ENCODE measurements around the gene SMARCA2. TPM values are rescaled to one million over a fixed set of nuclear protein-coding genes. Genes with fewer than 3 reads are reported as not detected.

SMARCA2 gene
- total RNA-seq, 2 experiments from 2014 or later: 168 to 188 TPM

- Mint-ChIP-seq H3K4me1 (peaks cover 4% of the 10 kb centered on the region), H3K4me3 (no peak overlapping the region), H3K9me3 (ENCODE audit: low read depth) (no peaks in the 10 kb centered on the region), H3K36me3 (peaks cover 47% of the 10 kb centered on the region), H3K27me3 (no peaks in the 10 kb centered on the region), H3K27ac (no peak overlapping the region)
- no peak for DNase-seq
- no peak for ATAC-seq
- CTCF ChIA-PET: interaction anchor here (1.2 kb wide), 1 partner anchor 39 kb away, joined by 4 read pairs; no protein-coding TSS in a partner anchor
Observed at GRCh38 chr9:2106666-2107065, 91.5 kb downstream of the SMARCA2 start.

GRCh38 chr9:2107906-2108451, 92.8 kb downstream of the SMARCA2 start:
- Mint-ChIP-seq H3K4me3 (no peak overlapping the region), H3K36me3 (peaks cover 46% of the 10 kb centered on the region), H3K4me1 (peaks cover 4% of the 10 kb centered on the region), H3K9me3 (ENCODE audit: low read depth) (no peaks in the 10 kb centered on the region), H3K27ac (no peak overlapping the region), H3K27me3 (no peaks in the 10 kb centered on the region)
- CTCF ChIA-PET: no interaction called here
- DNase-seq (no peak), ATAC-seq (no peak)

GRCh38 chr9:2109069-2109650, 94.0 kb downstream of the SMARCA2 start:
- Mint-ChIP-seq H3K4me3 (no peak overlapping the region), H3K9me3 (ENCODE audit: low read depth) (no peaks in the 10 kb centered on the region), H3K4me1 (peaks cover 4% of the 10 kb centered on the region), H3K27me3 (no peaks in the 10 kb centered on the region), H3K27ac (no peak overlapping the region), H3K36me3 (peaks cover 41% of the 10 kb centered on the region)
- no peak for ATAC-seq
- CTCF ChIA-PET: no interaction called here
- DNase-seq: no peak

GRCh38 chr9:2110036-2110435, 94.9 kb downstream of the SMARCA2 start:
- Mint-ChIP-seq H3K27me3 (no peaks in the 10 kb centered on the region), H3K36me3 (peaks cover 37% of the 10 kb centered on the region), H3K4me3 (no peak overlapping the region), H3K4me1 (peaks cover 4% of the 10 kb centered on the region), H3K27ac (no peak overlapping the region), H3K9me3 (ENCODE audit: low read depth) (no peaks in the 10 kb centered on the region)
- no peak for ATAC-seq
- DNase-seq: no peak
- CTCF ChIA-PET: no interaction called here

- Mint-ChIP-seq H3K27me3 (no peaks in the 10 kb centered on the region), H3K27ac (no peak overlapping the region), H3K4me3 (no peak overlapping the region), H3K36me3 (peaks cover 36% of the 10 kb centered on the region), H3K4me1 (no peaks in the 10 kb centered on the region), H3K9me3 (ENCODE audit: low read depth) (no peaks in the 10 kb centered on the region)
- CTCF ChIA-PET: interaction anchor here (0.8 kb wide), 1 partner anchor 22 kb away, joined by 3 read pairs; no protein-coding TSS in a partner anchor
- no peak for ATAC-seq
- no peak for DNase-seq
Observed at GRCh38 chr9:2116073-2116472, 100.9 kb downstream of the SMARCA2 start.

GRCh38 chr9:2117527-2117926, 102.4 kb downstream of the SMARCA2 start:
- CTCF ChIA-PET: no interaction called here
- Mint-ChIP-seq H3K4me3 (no peak overlapping the region), H3K27me3 (no peaks in the 10 kb centered on the region), H3K4me1 (no peaks in the 10 kb centered on the region), H3K27ac (no peak overlapping the region), H3K9me3 (ENCODE audit: low read depth) (no peaks in the 10 kb centered on the region), H3K36me3 (peaks cover 27% of the 10 kb centered on the region)
- no peak for DNase-seq
- no peak for ATAC-seq

- H3K9me3 Mint-ChIP-seq (ENCODE audit: low read depth): no peaks in the 10 kb centered on the region
- DNase-seq (no peak), ATAC-seq (no peak)
- CTCF ChIA-PET: no interaction called here
- H3K4me3 Mint-ChIP-seq: no peak overlapping the region
- H3K36me3 Mint-ChIP-seq: peaks cover 40% of the 10 kb centered on the region
- no peaks in the 10 kb centered on the region for H3K4me1 Mint-ChIP-seq
- H3K27me3 Mint-ChIP-seq: no peaks in the 10 kb centered on the region
- no peak overlapping the region for H3K27ac Mint-ChIP-seq
Observed at GRCh38 chr9:2119566-2119965, 104.4 kb downstream of the SMARCA2 start.

GRCh38 chr9:2120926-2121689, 106.0 kb downstream of the SMARCA2 start:
- Mint-ChIP-seq H3K4me1 (peaks cover 14% of the 10 kb centered on the region), H3K27me3 (no peaks in the 10 kb centered on the region), H3K36me3 (peaks cover 46% of the 10 kb centered on the region), H3K27ac (no peak overlapping the region), H3K4me3 (no peak overlapping the region), H3K9me3 (ENCODE audit: low read depth) (no peaks in the 10 kb centered on the region)
- no peak for ATAC-seq
- CTCF ChIA-PET: no interaction called here
- DNase-seq: no peak

- H3K36me3 Mint-ChIP-seq: peaks cover 51% of the 10 kb centered on the region
- H3K27ac Mint-ChIP-seq: no peak overlapping the region
Observed at GRCh38 chr9:2122299-2122698, 107.2 kb downstream of the SMARCA2 start.

GRCh38 chr9:2125906-2126305, 110.8 kb downstream of the SMARCA2 start:
- peaks cover 21% of the 10 kb centered on the region for H3K4me1 Mint-ChIP-seq
- peaks cover 43% of the 10 kb centered on the region for H3K36me3 Mint-ChIP-seq
- DNase-seq: no peak
- CTCF ChIA-PET: no interaction called here
- no peak overlapping the region for H3K27ac Mint-ChIP-seq
- H3K27me3 Mint-ChIP-seq: no peaks in the 10 kb centered on the region
- peak; percentile 82 for ATAC-seq
- H3K4me3 Mint-ChIP-seq: no peak overlapping the region
- H3K9me3 Mint-ChIP-seq (ENCODE audit: low read depth): no peaks in the 10 kb centered on the region

More at GRCh38 chr9:2122299-2122698, 107.2 kb downstream of the SMARCA2 start:
- DNase-seq: no peak
- CTCF ChIA-PET: interaction anchor here (0.8 kb wide), 1 partner anchor 11 kb away, joined by 3 read pairs; no protein-coding TSS in a partner anchor
- no peaks in the 10 kb centered on the region for H3K27me3 Mint-ChIP-seq
- H3K4me1 Mint-ChIP-seq: peaks cover 21% of the 10 kb centered on the region
- no peak for ATAC-seq
- H3K4me3 Mint-ChIP-seq: no peak overlapping the region
- no peaks in the 10 kb centered on the region for H3K9me3 Mint-ChIP-seq (ENCODE audit: low read depth)

- CTCF ChIA-PET: no interaction called here
- Mint-ChIP-seq H3K9me3 (ENCODE audit: low read depth) (no peaks in the 10 kb centered on the region), H3K4me1 (peaks cover 21% of the 10 kb centered on the region), H3K4me3 (no peak overlapping the region), H3K36me3 (peaks cover 43% of the 10 kb centered on the region), H3K27me3 (no peaks in the 10 kb centered on the region), H3K27ac (no peak overlapping the region)
- DNase-seq (no peak), ATAC-seq (no peak)
Observed at GRCh38 chr9:2126331-2126803, 111.2 kb downstream of the SMARCA2 start.

GRCh38 chr9:2127486-2127885, 112.3 kb downstream of the SMARCA2 start:
- Mint-ChIP-seq H3K4me1 (peaks cover 22% of the 10 kb centered on the region), H3K9me3 (ENCODE audit: low read depth) (no peaks in the 10 kb centered on the region), H3K4me3 (no peak overlapping the region), H3K27ac (no peak overlapping the region), H3K27me3 (no peaks in the 10 kb centered on the region), H3K36me3 (peaks cover 45% of the 10 kb centered on the region)
- DNase-seq (no peak), ATAC-seq (no peak)
- CTCF ChIA-PET: no interaction called here

- no peak overlapping the region for H3K4me3 Mint-ChIP-seq
- peaks cover 45% of the 10 kb centered on the region for H3K36me3 Mint-ChIP-seq
- H3K27me3 Mint-ChIP-seq: no peaks in the 10 kb centered on the region
- H3K9me3 Mint-ChIP-seq (ENCODE audit: low read depth): no peaks in the 10 kb centered on the region
- H3K27ac Mint-ChIP-seq: no peak overlapping the region
- no peak for ATAC-seq
- CTCF ChIA-PET: no interaction called here
- H3K4me1 Mint-ChIP-seq: peaks cover 22% of the 10 kb centered on the region
- DNase-seq: no peak
Observed at GRCh38 chr9:2128141-2128540, 113.0 kb downstream of the SMARCA2 start.

GRCh38 chr9:2128618-2129017, 113.5 kb downstream of the SMARCA2 start:
- Mint-ChIP-seq H3K4me3 (no peak overlapping the region), H3K27me3 (no peaks in the 10 kb centered on the region), H3K27ac (no peak overlapping the region), H3K4me1 (peaks cover 22% of the 10 kb centered on the region), H3K36me3 (peaks cover 42% of the 10 kb centered on the region), H3K9me3 (ENCODE audit: low read depth) (no peaks in the 10 kb centered on the region)
- DNase-seq (no peak), ATAC-seq (no peak)
- CTCF ChIA-PET: no interaction called here
